PC-3 (cell line): Measurements from ENCODE around the gene MT1M. TPM values are rescaled to one million over a fixed set of nuclear protein-coding genes. Genes with fewer than 3 reads are reported as not detected.

Experiments
- ATAC-seq: fragments of 200-7000 bp; cut with Tn5 transposase; 2 replicates; pipeline ENCODE4 v1.9.1; 2020; ENCODE audit warnings: mild to moderate bottlenecking, moderate library complexity
- BruUV-seq: library from RNA; stranded (reverse); fragments of 400-500 nt; replicated peaks from 2 replicates; lab custom pipeline; 2021; lab: Mats Ljungman, UMichigan
- CTCF ChIA-PET: fragments of 300-600 bp; sonication (Branson Sonifier 250); formaldehyde crosslinking; loops from one replicate; lab custom pipeline; 2022; ENCODE audit warnings: antibody characterized with exemption; lab: Charles Lee
- POLR2A ChIA-PET: fragments of 300-600 bp; sonication (Branson Sonifier 250); formaldehyde crosslinking; loops from one replicate; lab custom pipeline; 2022; ENCODE audit warnings: antibody characterized with exemption; ENCODE audit not compliant: unreplicated experiment; lab: Charles Lee
- DNase-seq: peaks from one replicate; pipeline ENCODE4 v3.0.0-alpha.2; 2015
- H2AFZ ChIP-seq: fragments of 300-600 bp; sonication (generic); 2 replicates; pipeline ENCODE4 v1.6.0; 2016; ENCODE audit warnings: antibody characterized with exemption, low read length
- H3F3A ChIP-seq: fragments of 300-600 bp; sonication (generic); one replicate; pipeline ENCODE4 v1.6.0; 2017; ENCODE audit warnings: antibody characterized with exemption, low read length, control low read depth, mild to moderate bottlenecking; ENCODE audit not compliant: unreplicated experiment
- H3K27ac ChIP-seq: fragments of 300-600 bp; sonication (generic); 2 replicates; pipeline ENCODE4 v1.5.1; 2016; ENCODE audit warnings: mild to moderate bottlenecking, low read length
- H3K27me3 ChIP-seq: fragments of 300-600 bp; sonication (generic); 2 replicates; pipeline ENCODE4 v1.6.1; 2016; ENCODE audit warnings: low read length, mixed read lengths
- H3K36me3 ChIP-seq: fragments of 300-600 bp; sonication (generic); 2 replicates; pipeline ENCODE4 v1.6.1; 2016; ENCODE audit warnings: low read depth, mixed run types, low read length, mixed read lengths
- H3K4me1 ChIP-seq: fragments of 300-600 bp; sonication (generic); 2 replicates; pipeline ENCODE4 v1.5.1; 2016; ENCODE audit warnings: low read length; ENCODE audit not compliant: insufficient read depth
- H3K4me2 ChIP-seq: fragments of 300-600 bp; sonication (generic); 2 replicates; pipeline ENCODE4 v1.6.0; 2016; ENCODE audit warnings: low read length
- H3K4me3 ChIP-seq: fragments of 300-600 bp; sonication (generic); 2 replicates; pipeline ENCODE4 v1.5.1; 2016; ENCODE audit warnings: mild to moderate bottlenecking, low read length, mixed read lengths
- H3K79me2 ChIP-seq: fragments of 300-600 bp; sonication (generic); 2 replicates; pipeline ENCODE4 v1.6.1; 2017; ENCODE audit warnings: low read length, mixed read lengths
- H3K9ac ChIP-seq: fragments of 300-600 bp; sonication (generic); 2 replicates; pipeline ENCODE4 v1.6.0; 2016; ENCODE audit warnings: mild to moderate bottlenecking, low read length
- H3K9me2 ChIP-seq: fragments of 300-600 bp; sonication (generic); replicated peaks from 2 replicates; pipeline ENCODE4 v1.6.1; 2016; ENCODE audit warnings: mixed run types, low read length, mixed read lengths
- H3K9me3 ChIP-seq: fragments of 300-600 bp; sonication (generic); 2 replicates; pipeline ENCODE4 v1.6.1; 2016; ENCODE audit warnings: low read length, mixed read lengths
- H4K20me1 ChIP-seq: fragments of 300-600 bp; sonication (generic); 2 replicates; pipeline ENCODE4 v1.6.1; 2016; ENCODE audit warnings: low read length, mixed read lengths
- EZH2 ChIP-seq: fragments of 300-600 bp; sonication (generic); IDR thresholded peaks from one replicate; pipeline ENCODE4 v1.6.1; 2017; ENCODE audit warnings: antibody characterized with exemption, mild to moderate bottlenecking, low read length; ENCODE audit not compliant: unreplicated experiment
- EZH2phosphoT487 ChIP-seq: fragments of 300-600 bp; sonication (generic); IDR thresholded peaks from 2 replicates; pipeline ENCODE4 v1.6.1; 2018; ENCODE audit warnings: mild to moderate bottlenecking, antibody characterized with exemption, low read length, borderline replicate concordance
- intact Hi-C: fragments of 100-400 bp; cut with micrococcal nuclease; formaldehyde crosslinking; loops from 2 replicates; pipeline ENCODE4 v1.9.0; 2023
- total RNA-seq: library from RNA; depleted of rRNA; stranded (reverse); fragments of >200 nt; gene quantifications from 2 replicates; pipeline ENCODE4 v1.2.3, GENCODE V29; 2014
- TF ChIP-seq, protein P1 (sequence below): fragments of 300-600 bp; sonication (generic); conservative IDR thresholded peaks from 2 replicates; pipeline ENCODE4 v1.5.1; 2017; ENCODE audit warnings: antibody characterized with exemption, low read depth, mild to moderate bottlenecking, low read length

Gene MT1M
- total RNA-seq, 1 experiment from 2014 or later, result 1.5 TPM

DNA sequence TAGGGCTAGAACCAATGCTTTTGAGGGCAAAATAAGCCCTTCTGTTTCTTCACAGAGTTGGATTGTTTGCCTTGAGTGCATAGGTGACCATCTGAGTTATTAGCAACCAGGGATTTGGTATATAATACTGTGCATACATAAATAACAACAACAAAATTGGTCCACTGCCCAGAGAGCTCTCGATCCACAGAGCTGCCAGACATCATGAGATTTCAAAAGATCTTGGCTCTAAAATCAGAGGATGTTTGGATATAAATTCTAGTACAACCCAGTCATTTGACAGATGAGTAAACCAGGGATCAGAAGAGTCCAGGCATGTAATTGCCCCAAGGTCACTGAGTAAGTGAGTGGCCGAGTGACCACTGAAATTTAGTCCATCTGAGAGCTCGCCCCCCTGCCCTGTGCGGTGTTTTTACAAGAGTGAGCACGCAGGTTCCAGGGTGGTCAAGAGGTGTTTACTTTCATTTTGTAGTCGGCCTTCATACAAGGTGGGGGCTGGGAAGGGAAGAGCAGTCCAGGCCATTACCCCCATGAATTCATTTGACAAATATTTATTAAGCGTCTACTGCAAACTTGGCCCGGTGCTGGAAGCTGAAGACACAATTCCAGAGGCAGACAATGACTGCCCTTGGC is 25.9 kb upstream of the MT1M start:
- peaks cover 14% of the 10 kb centered on the region for H3F3A ChIP-seq
- no peaks in the 10 kb centered on the region for H4K20me1 ChIP-seq
- ChIA-PET CTCF (interaction anchor here (1.1 to 1.2 kb wide), 2 partner anchors 96 to 183 kb away, joined by 4 to 7 read pairs; no protein-coding TSS in a partner anchor), POLR2A (interaction anchor here (1.0 kb wide), 1 partner anchor 73 kb away, joined by 3 read pairs; no protein-coding TSS in a partner anchor)
- peak overlapping the region; percentile 27; the same call in 1 of the 2 replicates for H3K4me3 ChIP-seq
- H3K36me3 ChIP-seq, result no peaks in the 10 kb centered on the region
- peak overlapping the region; percentile 93 for H3K4me2 ChIP-seq
- ATAC-seq (peak; percentile 21), DNase-seq (peak; percentile 85)
- peak overlapping the region; percentile 37 for H3K9ac ChIP-seq
- H3K79me2 ChIP-seq, result peaks cover 16% of the 10 kb centered on the region
- no peaks in the 10 kb centered on the region for H3K27me3 ChIP-seq
- BruUV-seq, result no TSS peak
- peak overlapping the region; percentile 82 for H3K27ac ChIP-seq
- intact Hi-C loops, result loop anchor here (2.0 to 10.0 kb wide), 4 partner anchors 20 to 181 kb away; partner anchors contain the start of genes MT1B, MT1F and MT1X
- no peaks in the 10 kb centered on the region for H3K9me3 ChIP-seq
- H3K4me1 ChIP-seq, result peaks cover 56% of the 10 kb centered on the region
- H3K9me2 ChIP-seq, result no peaks in the 10 kb centered on the region
- H2AFZ ChIP-seq, result no peak overlapping the region
- no peak for TF ChIP-seq EZH2
- TF ChIP-seq EZH2phosphoT487, result peak; percentile 40; the same call in 1 of the 2 replicates

DNA sequence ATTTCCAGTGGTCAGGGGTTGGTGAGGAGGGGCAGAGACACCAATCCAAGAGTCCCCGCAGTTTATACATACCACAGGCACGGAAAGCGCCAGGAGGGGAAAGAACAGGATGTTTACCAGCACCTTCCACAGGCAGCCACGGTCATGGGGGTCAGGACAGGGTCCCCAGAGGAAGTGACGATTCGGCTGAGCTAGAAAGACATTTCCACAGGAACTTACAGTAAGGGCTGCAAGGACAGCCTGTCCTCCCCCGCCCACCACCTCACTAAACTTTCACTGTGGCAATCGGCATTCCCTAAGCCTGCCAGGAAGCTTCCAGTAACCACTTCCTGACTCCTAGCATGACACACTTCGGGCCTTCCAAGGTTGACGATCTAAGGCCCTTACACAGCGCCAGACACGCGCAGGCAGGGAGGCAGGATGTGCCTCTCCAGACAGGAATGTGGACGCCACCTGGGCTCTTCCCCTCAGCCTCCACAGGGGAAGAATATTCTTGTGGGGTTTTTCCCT is 25.3 kb upstream of the MT1M start:
- Histone ChIP-seq H3K9me3 (no peaks in the 10 kb centered on the region), H3K9me2 (no peaks in the 10 kb centered on the region), H2AFZ (no peak overlapping the region), H3K36me3 (no peaks in the 10 kb centered on the region), H4K20me1 (no peaks in the 10 kb centered on the region), H3K9ac (peak overlapping the region; percentile 37), H3K27me3 (no peaks in the 10 kb centered on the region), H3K4me1 (peaks cover 60% of the 10 kb centered on the region), H3K4me3 (peak overlapping the region; percentile 90; the same call in 1 of the 2 replicates), H3K4me2 (peak overlapping the region; percentile 93), H3K79me2 (peaks cover 16% of the 10 kb centered on the region), H3F3A (peaks cover 14% of the 10 kb centered on the region), H3K27ac (peak overlapping the region; percentile 82)
- intact Hi-C loops, result loop anchor here (2.0 to 10.0 kb wide), 4 partner anchors 20 to 180 kb away; partner anchors contain the start of genes MT1B, MT1F and MT1X
- peak; percentile 96 for TF ChIP-seq EZH2phosphoT487
- TF ChIP-seq EZH2, result no peak
- no TSS peak for BruUV-seq
- ChIA-PET CTCF (interaction anchor here (1.1 to 1.2 kb wide), 2 partner anchors 95 to 182 kb away, joined by 4 to 7 read pairs; no protein-coding TSS in a partner anchor), POLR2A (interaction anchor here (1.0 kb wide), 1 partner anchor 73 kb away, joined by 3 read pairs; no protein-coding TSS in a partner anchor)
- ATAC-seq (peak; percentile 52), DNase-seq (peak; percentile 95)

DNA sequence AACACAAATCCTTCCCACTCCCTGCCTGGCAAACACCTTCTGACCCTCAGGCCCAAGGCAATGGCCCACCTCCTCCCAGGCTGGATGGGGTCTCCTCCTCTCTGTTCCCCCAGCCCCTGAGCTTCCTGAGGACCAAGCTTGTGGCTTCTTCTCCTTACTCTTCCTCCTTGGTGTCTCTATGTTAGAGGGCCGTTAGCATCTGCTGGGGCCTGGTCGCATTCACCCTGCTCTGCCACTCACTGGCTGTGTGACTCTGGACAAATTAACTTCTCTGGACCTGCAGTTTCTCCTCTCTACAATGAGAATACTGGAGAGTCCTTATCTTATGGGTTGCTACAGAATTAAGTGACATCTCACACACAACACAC is 24.8 kb upstream of the MT1M start:
- H3K79me2 ChIP-seq, result peaks cover 16% of the 10 kb centered on the region
- TSS peak; percentile 85 for BruUV-seq
- POLR2A ChIA-PET, result interaction anchor here (1.0 kb wide), 1 partner anchor 72 kb away, joined by 3 read pairs; no protein-coding TSS in a partner anchor
- no peak for TF ChIP-seq EZH2phosphoT487
- no peak for TF ChIP-seq EZH2
- TF ChIP-seq, protein P1, sequence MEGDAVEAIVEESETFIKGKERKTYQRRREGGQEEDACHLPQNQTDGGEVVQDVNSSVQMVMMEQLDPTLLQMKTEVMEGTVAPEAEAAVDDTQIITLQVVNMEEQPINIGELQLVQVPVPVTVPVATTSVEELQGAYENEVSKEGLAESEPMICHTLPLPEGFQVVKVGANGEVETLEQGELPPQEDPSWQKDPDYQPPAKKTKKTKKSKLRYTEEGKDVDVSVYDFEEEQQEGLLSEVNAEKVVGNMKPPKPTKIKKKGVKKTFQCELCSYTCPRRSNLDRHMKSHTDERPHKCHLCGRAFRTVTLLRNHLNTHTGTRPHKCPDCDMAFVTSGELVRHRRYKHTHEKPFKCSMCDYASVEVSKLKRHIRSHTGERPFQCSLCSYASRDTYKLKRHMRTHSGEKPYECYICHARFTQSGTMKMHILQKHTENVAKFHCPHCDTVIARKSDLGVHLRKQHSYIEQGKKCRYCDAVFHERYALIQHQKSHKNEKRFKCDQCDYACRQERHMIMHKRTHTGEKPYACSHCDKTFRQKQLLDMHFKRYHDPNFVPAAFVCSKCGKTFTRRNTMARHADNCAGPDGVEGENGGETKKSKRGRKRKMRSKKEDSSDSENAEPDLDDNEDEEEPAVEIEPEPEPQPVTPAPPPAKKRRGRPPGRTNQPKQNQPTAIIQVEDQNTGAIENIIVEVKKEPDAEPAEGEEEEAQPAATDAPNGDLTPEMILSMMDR, result no peak
- H3K9me3 ChIP-seq, result no peaks in the 10 kb centered on the region
- H3F3A ChIP-seq, result peaks cover 14% of the 10 kb centered on the region
- H2AFZ ChIP-seq, result no peak overlapping the region
- DNase-seq (no peak), ATAC-seq (no peak)
- peak overlapping the region; percentile 93 for H3K4me2 ChIP-seq
- no peaks in the 10 kb centered on the region for H3K36me3 ChIP-seq
- intact Hi-C loops, result loop anchor here (2.0 to 10.0 kb wide), 4 partner anchors 19 to 180 kb away; partner anchors contain the start of genes MT1B, MT1F and MT1X
- H3K4me1 ChIP-seq, result peaks cover 65% of the 10 kb centered on the region
- H3K27ac ChIP-seq, result peak overlapping the region; percentile 82
- no peaks in the 10 kb centered on the region for H3K27me3 ChIP-seq
- CTCF ChIA-PET, result no interaction called here
- peak overlapping the region; percentile 23 for H3K9ac ChIP-seq
- H3K9me2 ChIP-seq, result no peaks in the 10 kb centered on the region
- H4K20me1 ChIP-seq, result no peaks in the 10 kb centered on the region
- H3K4me3 ChIP-seq, result peak overlapping the region; percentile 90
